GM19395 (cell line): ENCODE data around the gene LTO1.
A peak's percentile ranks its signal among the peaks of the same experiment; 100 is the strongest.

ENCODE experiments used
- ATAC-seq: cut with Tn5 transposase; IDR thresholded peaks from one replicate; pipeline ENCODE4 v1.9.1; 2021; ENCODE audit warnings: mild to moderate bottlenecking, moderate library complexity; ENCODE audit not compliant: unreplicated experiment

Gene LTO1

DNA sequence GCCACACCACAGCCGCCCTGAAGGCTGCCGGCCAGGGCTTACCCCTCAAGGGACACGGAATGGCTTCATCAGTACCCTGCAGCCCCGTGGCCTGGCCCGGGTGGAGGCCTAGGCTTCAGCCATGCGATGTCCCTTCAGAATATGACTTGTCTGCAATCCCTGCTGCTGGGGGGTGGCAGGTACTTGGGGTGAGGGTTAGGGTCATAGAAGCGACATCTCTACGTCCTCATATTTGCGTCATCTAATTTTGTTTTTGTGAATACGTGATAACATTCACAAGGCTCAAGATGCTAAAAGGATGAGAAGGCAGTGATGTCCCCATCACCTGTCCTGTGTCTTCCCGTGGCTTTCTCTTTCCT lies 27.8 kb downstream of the LTO1 start:
- ATAC-seq: no peak

GRCh38 chr11:69646493-69647389 lies 28.4 kb downstream of the LTO1 start:
- no peak for ATAC-seq

DNA sequence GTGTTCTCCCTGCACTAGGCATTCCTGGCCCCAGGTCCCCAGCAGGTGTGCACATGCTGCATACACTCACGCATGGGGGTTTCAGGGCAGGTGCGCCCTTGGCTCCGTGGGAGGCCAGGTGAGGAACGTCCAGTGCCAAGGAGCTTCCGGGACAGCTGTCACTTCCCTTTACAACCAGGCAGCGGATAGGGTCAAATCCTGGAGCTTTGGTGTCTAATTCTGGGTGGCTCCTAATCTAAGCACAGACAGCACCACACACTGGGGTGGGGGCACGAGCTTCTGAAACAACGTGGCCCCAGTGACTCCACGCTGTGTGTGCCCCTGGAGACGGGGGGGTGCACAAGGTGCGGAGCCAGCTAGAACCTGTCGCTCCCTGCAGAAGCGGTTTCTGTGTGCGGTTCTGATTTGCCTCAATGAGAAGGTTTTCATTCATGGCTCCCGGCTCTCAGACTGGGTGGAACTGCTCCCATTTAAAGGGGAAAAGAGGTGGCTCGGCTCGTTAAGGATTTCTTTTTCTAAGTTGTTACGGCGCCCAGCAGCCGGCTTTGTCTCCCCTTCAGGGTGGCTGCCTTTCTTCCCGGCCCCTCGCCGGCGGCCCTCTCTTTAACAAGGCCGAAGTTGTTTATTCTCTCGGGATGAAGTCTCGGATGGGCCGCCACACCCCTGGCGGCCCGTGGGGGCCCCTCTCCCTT lies 29.2 kb downstream of the LTO1 start:
- ATAC-seq: no peak

DNA sequence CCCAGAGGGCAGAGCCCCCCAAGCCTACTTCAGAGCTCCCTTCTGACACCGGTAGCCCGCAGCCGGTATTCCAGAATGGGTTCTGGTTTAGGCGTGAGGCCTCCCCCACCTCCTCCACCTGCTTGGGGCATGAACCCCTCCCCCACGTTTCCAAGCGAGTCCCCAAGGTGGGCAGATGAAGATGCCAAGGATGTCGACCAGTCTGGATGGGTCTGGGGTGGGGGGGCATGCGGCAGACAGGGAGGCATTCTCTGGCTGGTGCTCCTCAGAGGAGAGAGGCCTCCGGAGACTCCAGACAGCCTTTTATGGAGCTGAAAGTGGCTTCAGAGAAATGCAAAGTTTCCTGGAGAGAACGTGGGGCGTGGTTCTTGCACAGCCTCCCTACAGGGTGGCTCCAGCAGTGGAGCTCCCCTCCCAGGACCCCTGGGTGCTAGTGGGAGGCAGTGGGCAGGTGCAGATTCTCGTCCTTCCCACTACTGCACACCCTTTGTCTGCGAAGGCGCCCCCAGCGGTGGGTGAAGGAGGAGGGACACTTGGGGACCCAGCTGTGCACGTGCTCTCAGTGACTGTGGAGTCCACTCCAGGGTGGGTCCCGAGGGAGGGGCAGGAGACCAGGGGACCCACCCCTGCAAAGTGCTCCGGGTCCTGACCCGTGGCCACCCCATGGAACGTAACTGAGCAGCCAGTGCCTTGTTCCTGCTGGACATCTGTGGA lies 30.0 kb downstream of the LTO1 start:
- ATAC-seq: no peak

- no peak for ATAC-seq
Measured at GRCh38 chr11:69644071-69644961, 30.8 kb downstream of the LTO1 start.

- ATAC-seq: no peak
Measured at GRCh38 chr11:69643646-69644045, 31.5 kb downstream of the LTO1 start.

GRCh38 chr11:69642913-69643632 lies 32.1 kb downstream of the LTO1 start:
- ATAC-seq: peak; percentile 52

- ATAC-seq: no peak
Measured at GRCh38 chr11:69642549-69642912, 32.6 kb downstream of the LTO1 start.

GRCh38 chr11:69641681-69642548 lies 33.2 kb downstream of the LTO1 start:
- ATAC-seq: no peak

DNA sequence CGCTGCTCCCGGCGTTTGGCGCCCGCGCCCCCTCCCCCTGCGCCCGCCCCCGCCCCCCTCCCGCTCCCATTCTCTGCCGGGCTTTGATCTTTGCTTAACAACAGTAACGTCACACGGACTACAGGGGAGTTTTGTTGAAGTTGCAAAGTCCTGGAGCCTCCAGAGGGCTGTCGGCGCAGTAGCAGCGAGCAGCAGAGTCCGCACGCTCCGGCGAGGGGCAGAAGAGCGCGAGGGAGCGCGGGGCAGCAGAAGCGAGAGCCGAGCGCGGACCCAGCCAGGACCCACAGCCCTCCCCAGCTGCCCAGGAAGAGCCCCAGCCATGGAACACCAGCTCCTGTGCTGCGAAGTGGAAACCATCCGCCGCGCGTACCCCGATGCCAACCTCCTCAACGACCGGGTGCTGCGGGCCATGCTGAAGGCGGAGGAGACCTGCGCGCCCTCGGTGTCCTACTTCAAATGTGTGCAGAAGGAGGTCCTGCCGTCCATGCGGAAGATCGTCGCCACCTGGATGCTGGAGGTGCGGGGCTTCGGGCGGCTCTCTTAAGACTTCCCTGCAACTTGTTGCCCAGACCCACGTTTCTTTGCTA lies 34.1 kb downstream of the LTO1 start, which contains the start of gene CCND1:
Gene CCND1, plus strand, starts transcription at position 162 of the 587 bp plus-strand sequence. Its CDS starts 158 bp downstream, at position 320.
- ATAC-seq: no peak

DNA sequence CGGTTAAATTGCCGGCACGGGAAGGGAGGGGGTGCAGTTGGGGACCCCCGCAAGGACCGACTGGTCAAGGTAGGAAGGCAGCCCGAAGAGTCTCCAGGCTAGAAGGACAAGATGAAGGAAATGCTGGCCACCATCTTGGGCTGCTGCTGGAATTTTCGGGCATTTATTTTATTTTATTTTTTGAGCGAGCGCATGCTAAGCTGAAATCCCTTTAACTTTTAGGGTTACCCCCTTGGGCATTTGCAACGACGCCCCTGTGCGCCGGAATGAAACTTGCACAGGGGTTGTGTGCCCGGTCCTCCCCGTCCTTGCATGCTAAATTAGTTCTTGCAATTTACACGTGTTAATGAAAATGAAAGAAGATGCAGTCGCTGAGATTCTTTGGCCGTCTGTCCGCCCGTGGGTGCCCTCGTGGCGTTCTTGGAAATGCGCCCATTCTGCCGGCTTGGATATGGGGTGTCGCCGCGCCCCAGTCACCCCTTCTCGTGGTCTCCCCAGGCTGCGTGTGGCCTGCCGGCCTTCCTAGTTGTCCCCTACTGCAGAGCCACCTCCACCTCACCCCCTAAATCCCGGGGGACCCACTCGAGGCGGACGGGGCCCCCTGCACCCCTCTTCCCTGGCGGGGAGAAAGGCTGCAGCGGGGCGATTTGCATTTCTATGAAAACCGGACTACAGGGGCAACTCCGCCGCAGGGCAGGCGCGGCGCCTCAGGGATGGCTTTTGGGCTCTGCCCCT lies 34.7 kb downstream of the LTO1 start:
- no peak for ATAC-seq

DNA sequence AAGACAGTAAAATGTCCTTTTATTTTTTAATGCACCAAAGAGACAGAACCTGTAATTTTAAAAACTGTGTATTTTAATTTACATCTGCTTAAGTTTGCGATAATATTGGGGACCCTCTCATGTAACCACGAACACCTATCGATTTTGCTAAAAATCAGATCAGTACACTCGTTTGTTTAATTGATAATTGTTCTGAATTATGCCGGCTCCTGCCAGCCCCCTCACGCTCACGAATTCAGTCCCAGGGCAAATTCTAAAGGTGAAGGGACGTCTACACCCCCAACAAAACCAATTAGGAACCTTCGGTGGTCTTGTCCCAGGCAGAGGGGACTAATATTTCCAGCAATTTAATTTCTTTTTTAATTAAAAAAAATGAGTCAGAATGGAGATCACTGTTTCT lies 35.3 kb downstream of the LTO1 start:
- no peak for ATAC-seq

DNA sequence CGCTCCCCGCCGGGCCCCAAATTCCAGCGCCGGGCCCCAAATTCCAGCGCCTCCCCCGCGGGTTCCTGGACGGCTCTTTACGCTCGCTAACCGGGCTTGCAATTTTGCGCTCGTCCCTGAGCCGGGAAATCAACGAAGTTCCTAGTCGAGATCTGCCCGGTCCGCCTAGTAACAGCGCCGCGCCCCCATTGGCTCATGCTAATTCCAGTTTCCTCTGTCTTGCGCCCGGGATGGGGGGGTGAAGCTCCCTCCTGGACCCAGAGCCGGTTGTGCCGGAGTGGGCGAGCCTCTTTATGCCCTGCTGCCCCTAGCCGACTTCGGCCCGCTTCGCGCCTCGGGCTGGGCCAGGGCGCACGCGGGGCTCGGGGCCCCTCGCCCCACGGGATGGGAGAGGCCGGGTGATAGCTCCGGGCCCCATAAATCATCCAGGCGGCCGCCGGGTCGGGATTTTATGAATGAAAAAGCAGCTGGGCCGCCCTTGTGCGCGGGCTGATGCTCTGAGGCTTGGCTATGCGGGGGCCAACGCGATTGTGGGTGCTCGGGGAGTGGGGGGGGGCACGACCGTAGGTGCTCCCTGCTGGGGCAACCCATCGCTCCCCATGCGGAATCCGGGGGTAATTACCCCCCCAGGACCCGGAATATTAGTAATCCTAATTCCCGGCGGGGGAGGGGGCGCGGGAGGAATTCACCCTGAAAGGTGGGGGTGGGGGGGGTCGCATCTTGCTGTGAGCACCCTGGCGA lies 36.0 kb downstream of the LTO1 start:
- no peak for ATAC-seq

DNA sequence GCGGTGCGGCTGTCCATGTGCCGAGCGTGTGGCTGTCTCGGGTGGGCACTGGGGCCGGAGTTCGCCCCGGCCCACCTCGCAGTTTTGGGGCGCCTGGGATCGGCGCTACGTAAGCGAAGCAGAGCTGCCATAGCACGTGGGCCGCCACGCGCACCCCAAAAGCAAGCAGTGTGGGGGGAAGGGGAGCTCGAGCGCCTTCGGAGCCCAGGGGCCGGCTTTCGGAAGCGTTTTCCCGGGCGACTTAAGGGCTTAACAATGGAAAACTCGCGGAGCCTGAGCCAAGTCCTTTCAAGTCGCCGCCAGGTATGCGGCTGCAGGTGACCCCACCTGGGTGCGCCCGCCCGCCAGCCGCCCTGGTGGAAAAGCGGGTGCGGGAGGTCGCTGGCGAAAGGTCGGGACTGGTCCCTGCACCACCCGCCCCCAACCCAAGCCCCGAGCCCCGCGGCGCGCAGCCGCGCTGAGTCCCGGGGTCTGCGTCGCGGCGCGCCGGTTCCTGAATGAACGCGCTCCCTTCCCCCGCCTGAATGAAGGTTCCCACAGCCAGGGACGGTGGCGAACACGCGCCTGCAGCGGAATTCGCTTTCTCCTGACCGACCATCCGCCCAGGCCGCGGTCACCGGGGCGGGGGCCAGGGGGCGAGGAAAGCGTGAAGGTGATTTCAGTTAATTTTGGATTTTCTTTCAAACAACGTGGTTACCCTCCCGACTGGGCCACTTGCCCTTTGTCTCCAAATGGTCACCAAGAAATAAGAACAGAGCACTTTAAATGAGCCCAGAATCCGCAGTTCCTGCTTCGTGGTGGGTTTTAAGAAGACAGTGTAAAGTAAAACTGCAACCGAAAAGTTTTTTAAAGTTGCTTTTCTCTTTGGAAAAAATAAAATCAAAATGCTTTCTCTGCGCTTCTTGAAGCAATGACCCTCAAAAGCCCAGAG lies 36.9 kb downstream of the LTO1 start:
- no peak for ATAC-seq

DNA sequence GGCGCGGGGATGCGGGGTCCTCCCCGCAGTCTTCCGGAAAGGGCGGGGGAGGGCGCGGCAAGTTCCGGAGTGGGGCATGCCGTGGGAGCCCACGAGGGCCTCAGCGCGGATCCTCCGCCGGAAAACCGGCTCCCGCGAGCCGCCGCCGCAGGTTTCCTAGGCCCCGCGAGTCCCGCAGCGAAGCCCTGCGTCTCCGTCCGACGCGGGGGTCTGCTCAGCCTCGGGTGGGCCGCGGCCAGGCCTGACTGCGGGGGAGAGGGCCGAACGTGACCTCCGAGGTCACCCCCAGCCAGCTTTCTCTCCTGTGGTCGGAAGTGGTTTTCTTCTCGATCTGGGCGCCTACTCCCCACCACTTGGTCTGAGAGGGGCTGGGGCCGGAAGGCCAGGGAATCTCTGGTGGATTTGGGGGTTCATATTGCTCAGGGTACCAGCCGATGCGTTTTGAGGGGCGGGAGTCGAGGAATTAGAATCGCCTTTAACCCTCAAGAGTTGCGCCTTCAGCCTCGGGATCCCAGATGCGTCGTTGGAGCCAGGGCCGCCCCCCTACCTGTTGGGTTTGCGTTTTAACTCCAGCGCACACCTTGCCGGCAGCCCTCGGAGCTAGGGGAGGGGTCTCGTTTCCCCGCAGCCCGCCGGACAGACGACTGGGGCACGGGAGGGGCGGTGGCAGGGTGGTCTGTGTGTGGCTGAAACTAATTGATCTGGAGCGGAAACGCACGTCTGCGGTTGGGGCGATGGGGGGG lies 37.8 kb downstream of the LTO1 start:
- no peak for ATAC-seq
